Stimulated activated CD4-positive, alpha-beta T cell treated with anti-CD3 and anti-CD28 coated beads, Interleukin-15, amount 100 ng/mL, for 48 hours (primary cell): ENCODE measurements around the gene SH3GL3.

ENCODE experiments used
- DNase-seq, 2 donors: peaks; one replicate each; pipeline ENCODE4 v3.0.0-alpha.2; 2020; ENCODE audit warnings: low read depth in 2 of 2

Gene SH3GL3

GRCh38 chr15:83446904-83447709 is at the start of gene SH3GL3:
Gene SH3GL3, plus strand, starts transcription at chr15:83447341. Its CDS starts 193 bp downstream, at chr15:83447534.
- peak; percentile 44 to 57 for DNase-seq

- DNase-seq = no peak
Observed at GRCh38 chr15:83398626-83399025, 48.5 kb upstream of the SH3GL3 start.

GRCh38 chr15:83404121-83404520 is 43.0 kb upstream of the SH3GL3 start:
- no peak for DNase-seq

GRCh38 chr15:83410532-83410931 is 36.6 kb upstream of the SH3GL3 start:
- no peak for DNase-seq

- no peak for DNase-seq
Observed at GRCh38 chr15:83413054-83413719, 34.0 kb upstream of the SH3GL3 start.

- DNase-seq = no peak
Observed at GRCh38 chr15:83422081-83422480, 25.1 kb upstream of the SH3GL3 start.

GRCh38 chr15:83422541-83422940 is 24.6 kb upstream of the SH3GL3 start:
- DNase-seq = no peak

GRCh38 chr15:83424101-83424500 is 23.0 kb upstream of the SH3GL3 start:
- DNase-seq = no peak

- DNase-seq = no peak
Observed at GRCh38 chr15:83430441-83430840, 16.7 kb upstream of the SH3GL3 start.

- DNase-seq = no peak
Observed at GRCh38 chr15:83431521-83431920, 15.6 kb upstream of the SH3GL3 start.

GRCh38 chr15:83435202-83435601 is 11.9 kb upstream of the SH3GL3 start:
- DNase-seq = no peak

- DNase-seq = no peak
Observed at GRCh38 chr15:83435782-83436181, 11.4 kb upstream of the SH3GL3 start.

- DNase-seq = no peak
Observed at GRCh38 chr15:83436513-83437158, 10.5 kb upstream of the SH3GL3 start.

- no peak for DNase-seq
Observed at GRCh38 chr15:83443076-83443847, 3.9 kb upstream of the SH3GL3 start.

GRCh38 chr15:83444936-83445335 is 2.2 kb upstream of the SH3GL3 start:
- no peak for DNase-seq

GRCh38 chr15:83445643-83446042 is 1.5 kb upstream of the SH3GL3 start:
- no peak for DNase-seq

GRCh38 chr15:83446417-83446816 is 724 bp upstream of the SH3GL3 start:
- DNase-seq = no peak

GRCh38 chr15:83449250-83449671 is 2.1 kb downstream of the SH3GL3 start:
- DNase-seq = no peak

- DNase-seq = no peak
Observed at GRCh38 chr15:83449937-83450506, 2.9 kb downstream of the SH3GL3 start.

GRCh38 chr15:83457149-83457548 is 10.0 kb downstream of the SH3GL3 start:
- no peak for DNase-seq

GRCh38 chr15:83458381-83458780 is 11.2 kb downstream of the SH3GL3 start:
- DNase-seq = no peak

- DNase-seq = no peak
Observed at GRCh38 chr15:83462026-83462425, 14.9 kb downstream of the SH3GL3 start.
